GM11168 (cell line): ENCODE measurements around the gene PRR27.

ENCODE experiments used
- in situ Hi-C: fragments of 300-500 bp; cut with MboI; formaldehyde crosslinking; loops from one replicate; pipeline ENCODE4 v1.12.0; 2022; ENCODE audit warnings: low sequenced_read_pairs; ENCODE audit not compliant: unreplicated experiment

Gene PRR27

DNA sequence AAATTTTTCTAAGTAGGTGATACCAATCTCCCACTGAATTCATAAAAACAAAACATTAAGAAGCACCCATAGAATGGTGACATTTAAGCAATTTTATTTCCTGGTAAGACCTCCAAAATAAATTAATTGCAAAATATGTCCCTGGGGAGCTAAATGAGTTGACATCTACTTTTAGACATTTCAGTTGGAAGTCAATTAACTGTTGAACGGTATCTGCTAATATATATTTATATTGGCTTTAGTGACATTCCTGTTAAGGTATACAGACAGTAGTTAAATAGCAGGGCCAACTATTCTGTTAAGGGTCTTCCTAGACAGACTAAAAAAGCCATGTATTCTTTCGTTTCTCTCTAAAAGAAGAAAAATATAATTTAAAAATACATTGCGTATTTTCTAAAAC is at the start of gene PRR27:
PRR27 (plus strand) TSS at position 301 of the 400 bp plus-strand sequence. CDS start 139 bp downstream, outside the sequence.
- in situ Hi-C loops: no loop called here

DNA sequence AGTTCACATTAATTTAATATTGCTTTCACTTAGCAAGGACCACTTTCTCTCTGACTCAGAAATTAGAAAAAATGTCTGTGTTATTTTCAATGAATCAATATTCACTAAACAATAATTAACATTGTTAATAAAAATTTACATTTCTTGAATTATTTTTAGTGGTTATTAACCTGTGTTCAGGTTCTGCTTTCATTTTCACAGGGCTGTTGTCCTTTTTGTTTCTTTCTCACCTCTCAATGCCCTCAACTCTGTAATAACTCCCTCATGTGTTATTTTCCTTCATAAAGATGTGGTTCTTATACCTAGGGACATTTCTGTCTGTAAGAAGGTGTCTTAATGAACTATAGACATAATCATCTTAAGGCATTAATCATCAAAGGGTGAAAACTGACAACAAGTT is 43.1 kb upstream of the PRR27 start:
- in situ Hi-C loops: no loop called here

GRCh38 chr4:70113656-70114055 is 40.4 kb upstream of the PRR27 start:
- in situ Hi-C loops: no loop called here

- in situ Hi-C loops: no loop called here
Measured at GRCh38 chr4:70114096-70114495, 39.9 kb upstream of the PRR27 start.

DNA sequence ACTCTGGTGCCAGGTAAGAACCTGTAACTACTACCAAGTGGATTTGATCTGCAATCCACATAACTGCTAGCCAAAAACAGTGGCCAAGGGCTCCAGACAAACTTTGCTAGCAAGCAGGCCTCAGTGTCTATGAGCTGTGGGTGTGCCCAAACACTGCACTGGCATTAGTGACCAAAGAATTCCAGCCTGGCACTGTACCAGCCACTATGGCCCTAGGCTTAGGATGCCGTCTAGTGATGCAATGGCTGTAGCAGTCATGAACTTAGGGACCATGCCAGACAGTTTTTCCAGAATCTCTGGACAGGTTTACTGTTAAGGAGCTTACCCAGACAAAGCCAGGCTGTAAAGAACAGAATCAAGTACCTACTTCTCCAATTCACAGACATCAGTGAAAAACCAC is 33.7 kb upstream of the PRR27 start:
- in situ Hi-C loops: no loop called here

DNA sequence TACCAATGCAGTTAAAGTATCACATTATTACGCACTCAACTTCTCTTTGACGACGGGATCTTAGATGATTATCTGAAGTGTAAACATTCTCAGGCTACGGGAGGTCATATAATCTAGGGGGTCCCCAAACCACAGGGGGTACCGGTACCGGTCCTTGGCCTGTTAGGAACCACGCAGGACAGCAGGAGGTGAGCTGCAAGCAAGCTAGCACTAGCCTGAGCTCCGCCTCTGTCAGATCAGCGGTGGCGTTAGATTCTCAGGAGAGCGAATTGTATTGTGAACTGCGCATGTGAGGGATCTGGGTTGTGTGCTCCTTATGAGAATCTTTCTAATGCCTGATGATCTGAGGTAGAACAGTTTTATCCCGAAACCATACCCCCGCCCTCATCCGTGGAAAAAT is 20.6 kb upstream of the PRR27 start:
- in situ Hi-C loops: no loop called here

DNA sequence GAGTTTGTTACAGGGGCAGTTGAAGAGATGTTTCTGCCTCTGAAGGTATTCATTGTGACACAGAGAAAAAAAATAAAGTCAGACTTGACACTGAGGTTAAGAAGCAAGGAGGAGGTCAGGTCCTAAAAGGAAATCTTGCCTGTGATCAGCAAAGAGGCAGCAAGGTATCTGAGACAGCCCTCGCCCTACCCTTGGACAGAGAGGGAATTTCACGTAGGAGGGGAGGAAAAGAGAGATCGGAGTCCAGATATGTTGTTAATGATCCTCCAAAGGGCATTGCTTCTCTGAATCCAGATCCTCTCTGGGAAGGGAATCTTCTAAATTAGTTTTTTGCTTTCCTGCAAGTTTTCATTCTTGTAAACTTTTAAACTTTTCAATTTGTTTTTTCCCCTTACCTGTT is 15.3 kb upstream of the PRR27 start:
- in situ Hi-C loops: no loop called here

DNA sequence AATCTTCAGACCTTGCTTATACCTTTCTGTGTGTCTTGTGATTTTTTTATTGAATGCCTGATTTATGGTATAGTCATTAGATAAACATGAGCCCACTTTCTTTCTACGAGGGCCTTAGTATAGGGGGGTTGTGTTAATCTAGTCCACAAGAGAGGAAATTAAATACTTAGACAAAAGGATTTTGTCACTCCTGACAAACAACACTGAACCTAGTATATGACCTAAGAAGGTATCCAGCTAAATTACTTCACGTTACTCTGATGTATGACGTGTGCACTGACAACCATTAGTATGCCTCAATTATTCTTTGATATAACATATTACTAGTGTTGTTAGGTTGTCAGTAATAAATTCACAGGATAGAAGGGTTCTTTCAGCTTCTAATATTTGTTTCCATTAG is 2.8 kb upstream of the PRR27 start:
- in situ Hi-C loops: no loop called here

DNA sequence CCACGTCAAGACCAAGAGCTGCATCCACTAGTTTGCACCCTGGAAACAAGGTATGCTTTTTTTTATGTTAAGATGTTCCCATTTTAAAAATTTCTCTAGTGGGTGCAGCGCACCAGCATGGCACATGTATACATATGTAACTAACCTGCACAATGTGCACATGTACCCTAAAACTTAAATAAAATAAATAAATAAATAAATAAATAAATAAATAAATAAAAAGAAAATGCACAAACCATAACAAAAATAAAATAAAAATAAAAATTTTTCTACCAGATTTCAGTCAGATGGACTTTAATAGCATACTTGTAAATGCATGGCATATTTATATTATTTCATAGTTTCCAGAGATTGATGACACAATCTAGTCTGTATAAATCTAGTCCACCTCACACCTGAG is 1.9 kb upstream of the PRR27 start:
- in situ Hi-C loops: no loop called here

DNA sequence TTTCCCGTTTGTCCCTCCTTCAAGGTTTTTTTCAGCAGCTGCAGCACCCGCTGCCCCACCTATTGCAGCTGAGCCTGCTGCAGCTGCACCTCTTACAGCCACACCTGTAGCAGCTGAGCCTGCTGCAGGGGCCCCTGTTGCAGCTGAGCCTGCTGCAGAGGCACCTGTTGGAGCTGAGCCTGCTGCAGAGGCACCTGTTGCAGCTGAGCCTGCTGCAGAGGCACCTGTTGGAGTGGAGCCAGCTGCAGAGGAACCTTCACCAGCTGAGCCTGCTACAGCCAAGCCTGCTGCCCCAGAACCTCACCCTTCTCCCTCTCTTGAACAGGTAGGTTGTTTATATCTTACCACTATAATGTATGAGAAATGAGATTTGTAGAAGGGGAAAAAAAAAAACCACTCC is 4.5 kb downstream of the PRR27 start:
- in situ Hi-C loops: no loop called here

DNA sequence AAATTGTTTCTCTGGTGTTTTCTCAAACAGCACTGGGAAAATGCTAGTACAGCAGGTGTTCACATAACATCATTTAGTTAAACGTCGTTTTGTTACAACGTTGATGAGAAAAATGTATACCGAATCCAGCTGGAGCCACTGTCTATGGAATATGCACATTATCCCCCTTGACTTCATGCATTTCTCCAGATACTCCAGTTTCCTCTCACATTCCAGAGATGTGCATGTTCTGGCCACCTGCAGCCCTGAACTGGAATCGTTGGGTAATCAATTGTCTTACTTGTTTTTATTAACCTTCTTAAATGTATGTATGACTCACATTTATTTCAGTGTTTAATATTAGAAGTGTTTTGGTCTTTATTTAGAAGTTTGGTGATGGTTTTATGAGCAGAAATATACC is 23.1 kb downstream of the PRR27 start:
- in situ Hi-C loops: loop anchor here (25.0 kb wide), 1 partner anchor 490 kb away; no protein-coding TSS in a partner anchor

GRCh38 chr4:70178075-70178660 is 24.1 kb downstream of the PRR27 start:
- in situ Hi-C loops: loop anchor here (25.0 kb wide), 1 partner anchor 491 kb away; no protein-coding TSS in a partner anchor

DNA sequence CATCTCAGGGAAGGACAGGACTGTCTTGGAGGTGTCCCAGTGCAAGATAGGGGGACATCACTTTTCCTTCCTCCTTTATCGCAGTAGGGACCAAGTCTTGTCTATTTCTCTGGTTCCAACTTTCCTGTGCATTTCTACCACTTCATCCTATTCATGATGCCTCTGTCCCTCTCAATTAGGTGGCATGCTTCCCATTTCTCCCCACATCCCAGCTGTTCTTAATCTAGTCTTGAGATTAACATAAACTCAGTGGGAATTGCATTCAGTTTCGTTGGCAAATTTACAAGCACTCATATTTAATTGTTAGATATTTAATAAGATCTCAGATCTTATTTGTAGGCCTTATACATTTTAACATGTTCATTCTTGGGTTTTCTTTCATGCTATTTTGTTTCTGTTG is 25.8 kb downstream of the PRR27 start:
- in situ Hi-C loops: loop anchor here (25.0 kb wide), 1 partner anchor 493 kb away; no protein-coding TSS in a partner anchor

DNA sequence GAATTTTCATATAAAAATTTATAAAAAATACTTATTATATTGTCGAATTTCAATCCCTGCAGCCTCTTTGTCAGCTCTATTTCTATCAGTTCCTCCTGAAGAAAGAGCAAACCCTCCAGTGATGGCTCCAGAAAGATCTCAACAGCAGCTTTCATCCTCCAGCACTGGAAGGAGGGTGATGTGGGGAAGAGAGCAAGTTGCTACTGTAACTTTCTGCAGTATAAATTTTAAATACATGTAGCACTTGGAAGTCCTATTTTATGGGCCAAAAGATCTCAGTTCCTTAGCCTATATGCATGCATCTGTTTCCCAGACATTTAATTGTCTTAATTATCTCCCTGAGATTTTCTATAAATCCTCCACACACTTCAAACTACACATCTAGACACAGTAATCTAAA is 27.8 kb downstream of the PRR27 start:
- in situ Hi-C loops: loop anchor here (25.0 kb wide), 1 partner anchor 495 kb away; no protein-coding TSS in a partner anchor

GRCh38 chr4:70182517-70183167 is 28.6 kb downstream of the PRR27 start:
- in situ Hi-C loops: loop anchor here (25.0 kb wide), 1 partner anchor 495 kb away; no protein-coding TSS in a partner anchor

- in situ Hi-C loops: loop anchor here (25.0 kb wide), 1 partner anchor 496 kb away; no protein-coding TSS in a partner anchor
Measured at GRCh38 chr4:70183168-70183939, 29.3 kb downstream of the PRR27 start.

DNA sequence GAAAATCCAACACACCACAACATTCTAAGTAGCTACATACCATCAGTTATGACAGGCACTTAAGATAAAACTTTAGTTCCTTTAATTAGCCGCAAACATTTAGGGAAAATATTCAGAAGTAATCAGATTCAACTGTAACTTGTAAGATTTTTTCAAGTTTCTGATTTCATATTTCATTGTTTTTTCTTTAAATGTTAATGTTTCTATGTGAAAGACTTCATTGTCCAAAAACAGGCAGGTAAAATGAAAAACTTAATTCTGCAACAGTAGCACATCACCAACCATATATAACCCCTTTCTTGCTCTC is 29.9 kb downstream of the PRR27 start:
- in situ Hi-C loops: loop anchor here (25.0 kb wide), 1 partner anchor 497 kb away; no protein-coding TSS in a partner anchor

- in situ Hi-C loops: loop anchor here (25.0 kb wide), 1 partner anchor 500 kb away; no protein-coding TSS in a partner anchor
Measured at GRCh38 chr4:70187216-70187615, 33.2 kb downstream of the PRR27 start.

DNA sequence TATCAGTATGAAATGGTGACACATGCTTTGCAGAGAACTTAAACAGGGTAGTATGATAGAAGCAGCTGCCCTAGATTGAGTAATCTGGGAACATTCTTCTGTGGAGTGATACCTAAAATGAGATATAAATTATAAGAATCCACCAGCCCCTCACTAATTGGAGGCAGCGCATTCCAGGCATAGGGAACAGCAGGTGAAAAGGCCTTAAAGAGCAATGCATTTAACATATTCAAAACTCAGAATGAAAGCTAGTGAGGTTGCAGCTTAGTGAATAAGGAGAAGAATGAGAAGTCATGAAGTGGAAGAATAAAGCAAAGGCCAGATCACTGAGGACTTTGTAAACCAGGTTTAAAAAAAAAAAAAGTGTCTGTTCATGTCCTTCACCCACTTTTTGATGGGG is 36.5 kb downstream of the PRR27 start:
- in situ Hi-C loops: loop anchor here (25.0 kb wide), 1 partner anchor 503 kb away; no protein-coding TSS in a partner anchor

GRCh38 chr4:70191647-70192046 is 37.6 kb downstream of the PRR27 start:
- in situ Hi-C loops: loop anchor here (25.0 kb wide), 1 partner anchor 504 kb away; no protein-coding TSS in a partner anchor

DNA sequence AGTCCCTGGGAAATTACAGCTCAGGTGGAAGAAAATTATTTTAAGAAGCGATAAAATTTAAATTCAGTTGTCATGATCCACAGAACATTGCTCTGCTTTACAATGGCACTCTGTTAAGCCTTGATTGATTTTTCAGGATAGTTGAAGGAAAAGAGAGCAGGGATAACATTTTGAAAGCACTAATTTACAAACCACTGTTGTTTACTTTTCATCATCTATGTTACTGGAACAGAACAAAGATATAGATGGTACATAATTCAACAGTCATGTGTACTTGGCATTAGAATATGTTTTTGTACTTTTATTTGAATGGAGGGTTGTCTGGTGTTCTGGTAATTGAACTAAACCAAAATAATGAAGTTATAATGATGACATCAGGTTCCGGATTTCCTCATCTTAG is 38.9 kb downstream of the PRR27 start:
- in situ Hi-C loops: loop anchor here (25.0 kb wide), 1 partner anchor 506 kb away; no protein-coding TSS in a partner anchor
